ENCODE data around the gene CRABP2. TPM values are rescaled to one million over a fixed set of nuclear protein-coding genes. Genes with fewer than 3 reads are reported as not detected.

Gene CRABP2
- total and polyA plus RNA-seq, 2 of the 13 experiments (the other 11 are each of a cell fraction or from before 2014, with no cell fraction given): 0.40 to 0.60 TPM

DNA sequence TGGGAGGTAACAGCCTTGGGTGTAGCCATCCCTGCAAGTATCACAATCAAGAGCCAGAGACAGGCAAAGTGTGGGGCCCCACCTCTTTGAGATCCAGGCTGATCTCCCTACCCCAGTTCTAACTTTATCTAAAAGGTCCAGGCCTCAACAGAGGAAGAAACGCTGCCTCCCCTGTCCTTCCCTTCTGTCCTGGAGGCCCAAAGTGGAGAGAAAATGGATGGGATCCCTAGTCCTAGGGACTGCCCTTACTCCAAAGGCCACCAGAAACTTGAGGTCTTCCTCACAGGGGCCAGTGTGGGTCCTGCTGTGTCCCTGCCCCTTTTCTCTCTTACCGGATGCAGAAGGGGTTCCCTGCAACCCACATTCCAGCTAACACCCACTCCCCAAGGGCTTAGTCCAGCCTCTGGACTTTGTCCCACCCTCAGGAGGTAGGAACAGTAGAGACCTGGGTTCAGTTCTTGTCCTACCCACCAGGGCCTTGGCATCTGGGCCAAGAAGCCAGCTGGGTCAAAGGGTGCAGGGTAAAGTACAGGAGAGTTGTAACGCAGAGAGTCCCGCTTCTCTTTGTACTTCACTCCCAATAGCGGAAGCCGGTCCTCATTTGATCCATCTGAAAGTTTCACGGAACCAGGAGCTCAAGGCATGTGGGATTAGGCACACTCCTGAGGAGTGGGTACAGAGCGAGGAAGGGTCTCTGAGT is 44.2 kb upstream of the CRABP2 start (continued):
- TF ChIP-seq, protein P1, sequence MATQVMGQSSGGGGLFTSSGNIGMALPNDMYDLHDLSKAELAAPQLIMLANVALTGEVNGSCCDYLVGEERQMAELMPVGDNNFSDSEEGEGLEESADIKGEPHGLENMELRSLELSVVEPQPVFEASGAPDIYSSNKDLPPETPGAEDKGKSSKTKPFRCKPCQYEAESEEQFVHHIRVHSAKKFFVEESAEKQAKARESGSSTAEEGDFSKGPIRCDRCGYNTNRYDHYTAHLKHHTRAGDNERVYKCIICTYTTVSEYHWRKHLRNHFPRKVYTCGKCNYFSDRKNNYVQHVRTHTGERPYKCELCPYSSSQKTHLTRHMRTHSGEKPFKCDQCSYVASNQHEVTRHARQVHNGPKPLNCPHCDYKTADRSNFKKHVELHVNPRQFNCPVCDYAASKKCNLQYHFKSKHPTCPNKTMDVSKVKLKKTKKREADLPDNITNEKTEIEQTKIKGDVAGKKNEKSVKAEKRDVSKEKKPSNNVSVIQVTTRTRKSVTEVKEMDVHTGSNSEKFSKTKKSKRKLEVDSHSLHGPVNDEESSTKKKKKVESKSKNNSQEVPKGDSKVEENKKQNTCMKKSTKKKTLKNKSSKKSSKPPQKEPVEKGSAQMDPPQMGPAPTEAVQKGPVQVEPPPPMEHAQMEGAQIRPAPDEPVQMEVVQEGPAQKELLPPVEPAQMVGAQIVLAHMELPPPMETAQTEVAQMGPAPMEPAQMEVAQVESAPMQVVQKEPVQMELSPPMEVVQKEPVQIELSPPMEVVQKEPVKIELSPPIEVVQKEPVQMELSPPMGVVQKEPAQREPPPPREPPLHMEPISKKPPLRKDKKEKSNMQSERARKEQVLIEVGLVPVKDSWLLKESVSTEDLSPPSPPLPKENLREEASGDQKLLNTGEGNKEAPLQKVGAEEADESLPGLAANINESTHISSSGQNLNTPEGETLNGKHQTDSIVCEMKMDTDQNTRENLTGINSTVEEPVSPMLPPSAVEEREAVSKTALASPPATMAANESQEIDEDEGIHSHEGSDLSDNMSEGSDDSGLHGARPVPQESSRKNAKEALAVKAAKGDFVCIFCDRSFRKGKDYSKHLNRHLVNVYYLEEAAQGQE (IDR thresholded peaks at IDR 0.05; ENCODE audit: borderline replicate concordance in 1 of 2, low read depth in 1 of 2, low read length in 2 of 2): no peak
- TF ChIP-seq ASH2L (IDR thresholded peaks at IDR 0.05; ENCODE audit: insufficient read length, low read depth, low read length) (no peak), ZNF883 (CRISPR knock-in tag; IDR thresholded peaks at IDR 0.05; ENCODE audit: not compliant biosample characterization) (no peak), ZNF891 (CRISPR knock-in tag; IDR thresholded peaks at IDR 0.05) (no peak), ELF1 (CRISPR knock-in tag; IDR thresholded peaks at IDR 0.05) (no peak), ZNF773 (CRISPR knock-in tag; IDR thresholded peaks at IDR 0.05; ENCODE audit: borderline replicate concordance) (no peak), ONECUT2 (CRISPR knock-in tag; IDR thresholded peaks at IDR 0.05) (no peak), ARHGAP35 (CRISPR knock-in tag; IDR thresholded peaks at IDR 0.05; ENCODE audit: borderline replicate concordance) (no peak), ZNF331 (CRISPR knock-in tag; IDR thresholded peaks at IDR 0.05) (0 out of 2 replicates have a peak, but pooled peaks have one; percentile 16), ZNF619 (CRISPR knock-in tag; IDR thresholded peaks at IDR 0.05) (0 out of 2 replicates have a peak, but pooled peaks have one; percentile 25)
- TF ChIP-seq, protein P2, sequence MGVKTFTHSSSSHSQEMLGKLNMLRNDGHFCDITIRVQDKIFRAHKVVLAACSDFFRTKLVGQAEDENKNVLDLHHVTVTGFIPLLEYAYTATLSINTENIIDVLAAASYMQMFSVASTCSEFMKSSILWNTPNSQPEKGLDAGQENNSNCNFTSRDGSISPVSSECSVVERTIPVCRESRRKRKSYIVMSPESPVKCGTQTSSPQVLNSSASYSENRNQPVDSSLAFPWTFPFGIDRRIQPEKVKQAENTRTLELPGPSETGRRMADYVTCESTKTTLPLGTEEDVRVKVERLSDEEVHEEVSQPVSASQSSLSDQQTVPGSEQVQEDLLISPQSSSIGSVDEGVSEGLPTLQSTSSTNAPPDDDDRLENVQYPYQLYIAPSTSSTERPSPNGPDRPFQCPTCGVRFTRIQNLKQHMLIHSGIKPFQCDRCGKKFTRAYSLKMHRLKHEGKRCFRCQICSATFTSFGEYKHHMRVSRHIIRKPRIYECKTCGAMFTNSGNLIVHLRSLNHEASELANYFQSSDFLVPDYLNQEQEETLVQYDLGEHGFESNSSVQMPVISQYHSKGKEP (CRISPR knock-in tag; IDR thresholded peaks at IDR 0.05): no peak
- TF ChIP-seq, protein P3, sequence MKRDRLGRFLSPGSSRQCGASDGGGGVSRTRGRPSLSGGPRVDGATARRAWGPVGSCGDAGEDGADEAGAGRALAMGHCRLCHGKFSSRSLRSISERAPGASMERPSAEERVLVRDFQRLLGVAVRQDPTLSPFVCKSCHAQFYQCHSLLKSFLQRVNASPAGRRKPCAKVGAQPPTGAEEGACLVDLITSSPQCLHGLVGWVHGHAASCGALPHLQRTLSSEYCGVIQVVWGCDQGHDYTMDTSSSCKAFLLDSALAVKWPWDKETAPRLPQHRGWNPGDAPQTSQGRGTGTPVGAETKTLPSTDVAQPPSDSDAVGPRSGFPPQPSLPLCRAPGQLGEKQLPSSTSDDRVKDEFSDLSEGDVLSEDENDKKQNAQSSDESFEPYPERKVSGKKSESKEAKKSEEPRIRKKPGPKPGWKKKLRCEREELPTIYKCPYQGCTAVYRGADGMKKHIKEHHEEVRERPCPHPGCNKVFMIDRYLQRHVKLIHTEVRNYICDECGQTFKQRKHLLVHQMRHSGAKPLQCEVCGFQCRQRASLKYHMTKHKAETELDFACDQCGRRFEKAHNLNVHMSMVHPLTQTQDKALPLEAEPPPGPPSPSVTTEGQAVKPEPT (CRISPR knock-in tag; IDR thresholded peaks at IDR 0.05; ENCODE audit: low read depth): no peak
- TF ChIP-seq, protein P4, sequence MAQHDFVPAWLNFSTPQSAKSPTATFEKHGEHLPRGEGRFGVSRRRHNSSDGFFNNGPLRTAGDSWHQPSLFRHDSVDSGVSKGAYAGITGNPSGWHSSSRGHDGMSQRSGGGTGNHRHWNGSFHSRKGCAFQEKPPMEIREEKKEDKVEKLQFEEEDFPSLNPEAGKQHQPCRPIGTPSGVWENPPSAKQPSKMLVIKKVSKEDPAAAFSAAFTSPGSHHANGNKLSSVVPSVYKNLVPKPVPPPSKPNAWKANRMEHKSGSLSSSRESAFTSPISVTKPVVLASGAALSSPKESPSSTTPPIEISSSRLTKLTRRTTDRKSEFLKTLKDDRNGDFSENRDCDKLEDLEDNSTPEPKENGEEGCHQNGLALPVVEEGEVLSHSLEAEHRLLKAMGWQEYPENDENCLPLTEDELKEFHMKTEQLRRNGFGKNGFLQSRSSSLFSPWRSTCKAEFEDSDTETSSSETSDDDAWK (CRISPR knock-in tag; IDR thresholded peaks at IDR 0.05): no peak
- TF ChIP-seq, protein P5, sequence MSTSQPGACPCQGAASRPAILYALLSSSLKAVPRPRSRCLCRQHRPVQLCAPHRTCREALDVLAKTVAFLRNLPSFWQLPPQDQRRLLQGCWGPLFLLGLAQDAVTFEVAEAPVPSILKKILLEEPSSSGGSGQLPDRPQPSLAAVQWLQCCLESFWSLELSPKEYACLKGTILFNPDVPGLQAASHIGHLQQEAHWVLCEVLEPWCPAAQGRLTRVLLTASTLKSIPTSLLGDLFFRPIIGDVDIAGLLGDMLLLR (CRISPR knock-in tag; IDR thresholded peaks at IDR 0.05): no peak
- TF ChIP-seq, protein P6, sequence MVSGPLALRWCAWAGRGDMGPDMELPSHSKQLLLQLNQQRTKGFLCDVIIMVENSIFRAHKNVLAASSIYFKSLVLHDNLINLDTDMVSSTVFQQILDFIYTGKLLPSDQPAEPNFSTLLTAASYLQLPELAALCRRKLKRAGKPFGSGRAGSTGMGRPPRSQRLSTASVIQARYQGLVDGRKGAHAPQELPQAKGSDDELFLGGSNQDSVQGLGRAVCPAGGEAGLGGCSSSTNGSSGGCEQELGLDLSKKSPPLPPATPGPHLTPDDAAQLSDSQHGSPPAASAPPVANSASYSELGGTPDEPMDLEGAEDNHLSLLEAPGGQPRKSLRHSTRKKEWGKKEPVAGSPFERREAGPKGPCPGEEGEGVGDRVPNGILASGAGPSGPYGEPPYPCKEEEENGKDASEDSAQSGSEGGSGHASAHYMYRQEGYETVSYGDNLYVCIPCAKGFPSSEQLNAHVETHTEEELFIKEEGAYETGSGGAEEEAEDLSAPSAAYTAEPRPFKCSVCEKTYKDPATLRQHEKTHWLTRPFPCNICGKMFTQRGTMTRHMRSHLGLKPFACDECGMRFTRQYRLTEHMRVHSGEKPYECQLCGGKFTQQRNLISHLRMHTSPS (CRISPR knock-in tag; IDR thresholded peaks at IDR 0.05; ENCODE audit: low read depth): peak; percentile 77; the same call in 1 of the 2 replicates
